Rectal smooth muscle tissue (tissue), 1 donor: ENCODE measurements around the gene KCNJ11.

Experiments used
- H3K27ac ChIP-seq: one replicate; pipeline ENCODE4 v1.7.0; 2013; ENCODE audit warnings: low read depth, low read length, inconsistent platforms
- H3K27me3 ChIP-seq: one replicate; pipeline ENCODE4 v1.7.0; 2013; ENCODE audit warnings: low read length; ENCODE audit not compliant: control insufficient read depth, insufficient read depth
- H3K36me3 ChIP-seq: one replicate; pipeline ENCODE4 v1.7.0; 2013; ENCODE audit warnings: low read length; ENCODE audit not compliant: control insufficient read depth, insufficient read depth
- H3K4me1 ChIP-seq: one replicate; pipeline ENCODE4 v1.7.0; 2013; ENCODE audit warnings: low read length; ENCODE audit not compliant: control insufficient read depth, insufficient read depth
- H3K4me3 ChIP-seq: one replicate; pipeline ENCODE4 v1.7.0; 2013; ENCODE audit warnings: low read length
- H3K9ac ChIP-seq: one replicate; pipeline ENCODE4 v1.7.0; 2013; ENCODE audit warnings: low read length

KCNJ11 gene

DNA sequence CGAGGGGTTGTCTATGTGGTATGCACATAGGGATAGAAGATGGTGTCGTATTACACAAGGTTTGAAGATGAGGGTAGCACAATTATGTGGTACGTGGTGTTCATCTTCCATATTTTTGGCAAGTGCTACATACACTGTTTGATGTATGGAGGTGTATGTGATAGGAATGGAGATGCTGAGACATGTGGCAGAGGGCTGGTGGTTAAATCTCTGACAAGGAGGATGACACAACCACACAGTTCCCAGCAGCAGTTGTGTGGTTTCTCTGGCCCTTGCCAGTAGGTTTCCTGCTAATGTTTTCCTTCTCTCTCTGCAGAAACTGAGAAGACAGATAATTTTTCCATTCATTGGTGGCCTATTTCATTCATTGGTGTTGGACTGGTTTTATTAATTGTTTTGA lies 19.9 kb downstream of the KCNJ11 start:
- Histone ChIP-seq H3K27ac (no peak overlapping the region), H3K27me3 (no peaks in the 10 kb centered on the region), H3K4me1 (no peaks in the 10 kb centered on the region), H3K4me3 (no peak overlapping the region), H3K36me3 (peaks cover 41% of the 10 kb centered on the region), H3K9ac (no peak overlapping the region)

DNA sequence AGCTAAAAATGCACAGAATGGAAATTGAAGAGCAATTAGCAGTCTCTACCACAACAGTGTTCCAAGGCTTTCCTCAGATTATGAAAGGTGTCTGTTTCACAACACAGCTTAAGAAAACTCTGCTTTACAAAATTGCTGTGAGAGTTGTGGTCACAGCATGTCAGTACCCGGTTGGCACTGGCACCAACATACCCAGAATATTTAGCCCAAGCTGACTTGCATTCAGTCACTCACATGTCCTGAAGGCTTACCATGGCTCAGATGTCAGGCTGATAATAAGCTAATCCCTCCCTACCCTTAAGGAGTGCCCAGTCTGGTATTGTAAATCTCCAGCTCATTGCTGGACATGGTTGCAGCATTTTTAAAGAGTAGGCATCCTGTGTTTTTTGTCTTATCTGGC lies 22.0 kb downstream of the KCNJ11 start:
- no peaks in the 10 kb centered on the region for H3K4me1 ChIP-seq
- no peak overlapping the region for H3K4me3 ChIP-seq
- no peak overlapping the region for H3K9ac ChIP-seq
- H3K27me3 ChIP-seq, result no peaks in the 10 kb centered on the region
- no peak overlapping the region for H3K27ac ChIP-seq
- peaks cover 25% of the 10 kb centered on the region for H3K36me3 ChIP-seq

DNA sequence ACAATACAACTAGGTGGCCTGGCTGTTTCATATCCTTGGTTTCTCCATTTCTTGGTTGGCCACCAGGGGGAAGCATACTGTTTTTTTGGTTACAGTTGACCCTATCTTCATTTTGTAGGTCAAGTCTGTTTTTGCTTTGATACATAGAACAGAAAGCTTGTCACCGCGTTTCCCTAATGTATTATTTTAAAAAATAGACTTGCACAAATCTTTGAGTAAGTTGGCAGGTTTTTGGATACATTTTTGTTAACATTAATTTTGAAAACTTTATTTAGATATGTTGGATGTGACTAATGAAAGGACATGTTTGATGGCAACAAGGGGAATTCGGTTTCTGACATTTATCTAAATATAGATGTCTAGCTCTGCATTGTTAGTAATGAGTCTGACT lies 33.9 kb downstream of the KCNJ11 start:
- H3K27me3 ChIP-seq, result no peaks in the 10 kb centered on the region
- no peak overlapping the region for H3K27ac ChIP-seq
- no peaks in the 10 kb centered on the region for H3K36me3 ChIP-seq
- H3K4me1 ChIP-seq, result peaks cover 8% of the 10 kb centered on the region
- H3K9ac ChIP-seq, result no peak overlapping the region
- H3K4me3 ChIP-seq, result no peak overlapping the region

- H3K4me1 ChIP-seq, result peaks cover 8% of the 10 kb centered on the region
- no peak overlapping the region for H3K27ac ChIP-seq
- H3K27me3 ChIP-seq, result no peaks in the 10 kb centered on the region
- peak overlapping the region; percentile 70 for H3K4me3 ChIP-seq
- no peaks in the 10 kb centered on the region for H3K36me3 ChIP-seq
- H3K9ac ChIP-seq, result no peak overlapping the region
Measured at GRCh38 chr11:17353821-17354600, 34.4 kb downstream of the KCNJ11 start.

- H3K36me3 ChIP-seq, result no peaks in the 10 kb centered on the region
- peak overlapping the region; percentile 3 for H3K9ac ChIP-seq
- H3K4me3 ChIP-seq, result peak overlapping the region; percentile 70
- H3K27ac ChIP-seq, result peak overlapping the region; percentile 58
- no peaks in the 10 kb centered on the region for H3K27me3 ChIP-seq
- peaks cover 8% of the 10 kb centered on the region for H3K4me1 ChIP-seq
Measured at GRCh38 chr11:17352950-17353820, 35.3 kb downstream of the KCNJ11 start.

GRCh38 chr11:17351510-17352176 lies 36.8 kb downstream of the KCNJ11 start, which contains the start of gene NCR3LG1:
Gene NCR3LG1, plus strand, starts transcription at chr11:17351800. Its CDS starts 170 bp downstream, at chr11:17351970.
- Histone ChIP-seq H3K36me3 (no peaks in the 10 kb centered on the region), H3K4me1 (peaks cover 8% of the 10 kb centered on the region), H3K27ac (no peak within 1 kb of the TSS), H3K27me3 (no peaks in the 10 kb centered on the region), H3K9ac (no peak within 1 kb of the TSS), H3K4me3 (peak within 1 kb of the TSS; percentile 70)

DNA sequence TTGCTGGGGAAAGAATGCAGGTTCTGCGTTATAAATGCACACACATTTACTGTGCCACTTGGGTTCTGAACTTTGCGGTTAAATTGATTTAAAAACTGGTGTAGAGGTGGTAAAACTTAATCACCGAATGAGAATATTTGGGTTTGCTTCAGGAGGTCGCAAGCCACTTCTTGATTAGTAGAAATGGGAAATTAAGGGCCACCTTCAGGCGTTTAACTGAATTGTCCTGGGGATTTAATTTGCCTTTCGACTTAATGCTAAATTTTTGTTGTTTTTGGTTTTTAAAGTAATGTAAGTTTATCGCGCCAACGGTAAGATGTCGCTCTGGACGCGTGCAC lies 37.3 kb downstream of the KCNJ11 start:
- Histone ChIP-seq H3K36me3 (no peaks in the 10 kb centered on the region), H3K4me1 (peaks cover 8% of the 10 kb centered on the region), H3K4me3 (peak overlapping the region; percentile 60), H3K27ac (no peak overlapping the region), H3K27me3 (no peaks in the 10 kb centered on the region), H3K9ac (no peak overlapping the region)

- no peak overlapping the region for H3K27ac ChIP-seq
- no peak overlapping the region for H3K4me3 ChIP-seq
- no peaks in the 10 kb centered on the region for H3K36me3 ChIP-seq
- peaks cover 8% of the 10 kb centered on the region for H3K4me1 ChIP-seq
- no peaks in the 10 kb centered on the region for H3K27me3 ChIP-seq
- no peak overlapping the region for H3K9ac ChIP-seq
Measured at GRCh38 chr11:17350455-17351171, 37.8 kb downstream of the KCNJ11 start.

- Histone ChIP-seq H3K4me1 (peaks cover 2% of the 10 kb centered on the region), H3K27me3 (no peaks in the 10 kb centered on the region), H3K36me3 (no peaks in the 10 kb centered on the region), H3K4me3 (no peak overlapping the region), H3K9ac (no peak overlapping the region), H3K27ac (no peak overlapping the region)
Measured at GRCh38 chr11:17347676-17348075, 40.8 kb downstream of the KCNJ11 start.

GRCh38 chr11:17343907-17344306 lies 44.6 kb downstream of the KCNJ11 start:
- Histone ChIP-seq H3K36me3 (no peaks in the 10 kb centered on the region), H3K4me3 (no peak overlapping the region), H3K9ac (no peak overlapping the region), H3K4me1 (no peaks in the 10 kb centered on the region), H3K27me3 (no peaks in the 10 kb centered on the region), H3K27ac (no peak overlapping the region)

GRCh38 chr11:17343257-17343656 lies 45.2 kb downstream of the KCNJ11 start:
- H3K4me3 ChIP-seq, result no peak overlapping the region
- H3K36me3 ChIP-seq, result no peaks in the 10 kb centered on the region
- no peaks in the 10 kb centered on the region for H3K27me3 ChIP-seq
- H3K4me1 ChIP-seq, result no peaks in the 10 kb centered on the region
- no peak overlapping the region for H3K9ac ChIP-seq
- H3K27ac ChIP-seq, result no peak overlapping the region
